ENCODE data around the gene RAD23A. TPM values are rescaled to one million over a fixed set of nuclear protein-coding genes. Genes with fewer than 3 reads are reported as not detected.
A peak's percentile ranks its signal among the peaks of the same experiment; 100 is the strongest.

RAD23A gene
- total and polyA plus RNA-seq, 9 of the 15 experiments (the other 6 are each of a cell fraction or from before 2014, with no cell fraction given): 9.5 to 181 (median 101) TPM

- Histone ChIP-seq H3K36me3 (ENCODE audit: control insufficient read depth, insufficient read depth, low read length) (peaks cover 77% of the 10 kb centered on the region), H3K4me1 (replicated peaks in 1 of 2; ENCODE audit: control insufficient read depth in 2 of 2, insufficient read depth in 2 of 2, low read length in 2 of 2) (peaks cover 11 to 29% of the 10 kb centered on the region in 2 experiments; a peak in 4 of 5 replicates), H3K27me3 (ENCODE audit: control insufficient read depth in 2 of 2, insufficient read depth in 2 of 2, low read length in 2 of 2) (no peaks in the 10 kb centered on the region), H3K79me2 (ENCODE audit: control insufficient read depth, insufficient read depth, low read length) (peaks cover 48% of the 10 kb centered on the region), H3K9me1 (ENCODE audit: control insufficient read depth, insufficient read depth, low read length) (peaks cover 10% of the 10 kb centered on the region), H3K27ac (ENCODE audit: extremely low read depth, low read depth, low read length) (peak overlapping the region; percentile 88; the same call in 2 of the 3 replicates), H3K9me3 (replicated peaks; ENCODE audit: control insufficient read depth, insufficient read depth, low read depth, low read length) (no peaks in the 10 kb centered on the region), H3K4me2 (ENCODE audit: insufficient read depth, low read length) (no peak overlapping the region), H4K20me1 (replicated peaks; ENCODE audit: control insufficient read depth, insufficient read depth, low read length) (peaks cover 7% of the 10 kb centered on the region), H3K4me3 (peak overlapping the region; percentile 0; the same call in 1 of the 2 replicates), H2AFZ (ENCODE audit: low read depth, low read length) (no peak overlapping the region), H3K9ac (ENCODE audit: insufficient read depth in 1 of 2, low read depth in 2 of 2, low read length in 2 of 2) (peak overlapping the region; percentile 65 to 91)
- ChIA-PET POLR2A (interaction anchor here (1.0 to 2.3 kb wide), 4 partner anchors 8 to 146 kb away, joined by 4 to 14 read pairs (median 4); partner anchors contain the start of genes CALR and GADD45GIP1), CTCF (ENCODE audit: low intra/inter-chr PET ratio) (interaction anchor here (0.8 kb wide), 1 partner anchor 62 kb away, joined by 3 read pairs; no protein-coding TSS in a partner anchor)
- DNase-seq (ENCODE audit: extremely low read depth in 1 of 4, low spot score in 3 of 4): peak in 2 of 4 experiments; percentile 16 to 24
- peak; percentile 68 for FAIRE-seq
- BruUV-seq (replicated peaks): no TSS peak
- TF ChIP-seq MAFK (IDR thresholded peaks at IDR 0.05; ENCODE audit: low read length) (no peak), E2F3 (CRISPR knock-in tag; IDR thresholded peaks at IDR 0.05) (no peak), SFPQ (IDR thresholded peaks at IDR 0.05; ENCODE audit: low read depth, low read length) (no peak), POLR2G (IDR thresholded peaks at IDR 0.05; ENCODE audit: low read depth, low read length) (peak; percentile 52), HMG20B (CRISPR knock-in tag; IDR thresholded peaks at IDR 0.05) (no peak), IFI16 (CRISPR knock-in tag; IDR thresholded peaks at IDR 0.05) (no peak), RFX1 (IDR thresholded peaks at IDR 0.05) (peak; percentile 69; the same call in 1 of the 2 replicates), POLR2B (IDR thresholded peaks at IDR 0.05; ENCODE audit: low read depth, partially characterized antibody) (no peak), CREB3L1 (IDR thresholded peaks at IDR 0.05; ENCODE audit: borderline replicate concordance, low read depth) (no peak), ZNF146 (CRISPR knock-in tag; IDR thresholded peaks at IDR 0.05; ENCODE audit: unreplicated experiment) (no peak), GMEB1 (CRISPR knock-in tag; IDR thresholded peaks at IDR 0.05) (no peak), MAX (CRISPR knock-in tag; IDR thresholded peaks at IDR 0.05) (0 out of 2 replicates have a peak, but pooled peaks have one; percentile 12), FOS (IDR thresholded peaks at IDR 0.05; ENCODE audit: extremely low read depth, insufficient read length) (no peak), RUNX1 (IDR thresholded peaks at IDR 0.05; ENCODE audit: low read depth) (no peak), ZSCAN32 (CRISPR knock-in tag; IDR thresholded peaks at IDR 0.05) (no peak)
- ATAC-seq: no peak
- intact Hi-C loops (cut with micrococcal nuclease): no loop called here
- in situ Hi-C loops (cut with MboI): no loop called here
- WGBS (ENCODE audit: insufficient coverage, low coverage, missing lambda C conversion rate): 89% methylated on average over 26 of the region's 28 CpGs
Measured at GRCh38 chr19:12947702-12948611, 2.3 kb downstream of the RAD23A start.

All from K562 (cell line).